ENCODE measurements around the gene USH1C. TPM values are rescaled to one million over a fixed set of nuclear protein-coding genes. Genes with fewer than 3 reads are reported as not detected.

USH1C gene
- total RNA-seq, 2 experiments from 2014 or later = not detected

- H3K4me3 Mint-ChIP-seq = no peak overlapping the region
- ChIA-PET POLR2A (interaction anchor here (1.1 kb wide), 1 partner anchor 138 kb away, joined by 3 read pairs; no protein-coding TSS in a partner anchor), CTCF (interaction anchor here (0.9 kb wide), 1 partner anchor 11 kb away, joined by 3 read pairs; no protein-coding TSS in a partner anchor)
- ATAC-seq (no peak), DNase-seq (no peak)
- intact Hi-C loops (cut with DNase I, micrococcal nuclease) = no loop called here
- H3K36me3 Mint-ChIP-seq (ENCODE audit: low read depth) = no peaks in the 10 kb centered on the region
- H3K4me1 Mint-ChIP-seq = no peaks in the 10 kb centered on the region
- H3K27me3 Mint-ChIP-seq = peaks cover 4% of the 10 kb centered on the region
- no peak overlapping the region for H3K27ac Mint-ChIP-seq
- no peaks in the 10 kb centered on the region for H3K9me3 Mint-ChIP-seq (ENCODE audit: low read depth)
These were observed 47.8 kb downstream of the USH1C start for GRCh38 chr11:17496406-17496805.

- no peak for DNase-seq
- intact Hi-C loops (cut with DNase I, micrococcal nuclease) = no loop called here
- H3K4me3 Mint-ChIP-seq = no peak overlapping the region
- no peaks in the 10 kb centered on the region for H3K36me3 Mint-ChIP-seq (ENCODE audit: low read depth)
- H3K9me3 Mint-ChIP-seq (ENCODE audit: low read depth) = no peaks in the 10 kb centered on the region
- ATAC-seq = no peak
- ChIA-PET POLR2A (no interaction called here), CTCF (interaction anchor here (0.6 to 1.5 kb wide), 6 partner anchors 11 to 264 kb away, joined by 3 to 4 read pairs (median 3); no protein-coding TSS in a partner anchor)
- no peak overlapping the region for H3K27ac Mint-ChIP-seq
- H3K27me3 Mint-ChIP-seq = peaks cover 8% of the 10 kb centered on the region
- H3K4me1 Mint-ChIP-seq = no peaks in the 10 kb centered on the region
These were observed 50.2 kb downstream of the USH1C start for GRCh38 chr11:17494019-17494418.

GRCh38 chr11:17490938-17491337, 53.3 kb downstream of the USH1C start:
- ATAC-seq (no peak), DNase-seq (no peak)
- ChIA-PET CTCF (interaction anchor here (0.7 kb wide), 1 partner anchor 105 kb away, joined by 4 read pairs; no protein-coding TSS in a partner anchor), POLR2A (no interaction called here)
- Mint-ChIP-seq H3K36me3 (ENCODE audit: low read depth) (no peaks in the 10 kb centered on the region), H3K9me3 (ENCODE audit: low read depth) (no peaks in the 10 kb centered on the region), H3K4me3 (no peak overlapping the region), H3K27me3 (peaks cover 11% of the 10 kb centered on the region), H3K4me1 (no peaks in the 10 kb centered on the region), H3K27ac (no peak overlapping the region)
- intact Hi-C loops (cut with DNase I, micrococcal nuclease) = no loop called here

GRCh38 chr11:17490232-17490631, 54.0 kb downstream of the USH1C start:
- no peaks in the 10 kb centered on the region for H3K36me3 Mint-ChIP-seq (ENCODE audit: low read depth)
- H3K27ac Mint-ChIP-seq = no peak overlapping the region
- no peaks in the 10 kb centered on the region for H3K9me3 Mint-ChIP-seq (ENCODE audit: low read depth)
- H3K27me3 Mint-ChIP-seq = peaks cover 11% of the 10 kb centered on the region
- no peak for ATAC-seq
- ChIA-PET CTCF (interaction anchor here (0.7 kb wide), 1 partner anchor 104 kb away, joined by 4 read pairs; no protein-coding TSS in a partner anchor), POLR2A (no interaction called here)
- intact Hi-C loops (cut with DNase I, micrococcal nuclease) = no loop called here
- H3K4me3 Mint-ChIP-seq = no peak overlapping the region
- no peak for DNase-seq
- H3K4me1 Mint-ChIP-seq = no peaks in the 10 kb centered on the region

GRCh38 chr11:17489751-17490150, 54.5 kb downstream of the USH1C start:
- no peak for ATAC-seq
- no peak for DNase-seq
- H3K27ac Mint-ChIP-seq = no peak overlapping the region
- no peak overlapping the region for H3K4me3 Mint-ChIP-seq
- H3K27me3 Mint-ChIP-seq = peaks cover 11% of the 10 kb centered on the region
- no peaks in the 10 kb centered on the region for H3K9me3 Mint-ChIP-seq (ENCODE audit: low read depth)
- ChIA-PET CTCF (interaction anchor here (0.5 to 0.8 kb wide), 3 partner anchors 14 to 283 kb away, joined by 3 read pairs; no protein-coding TSS in a partner anchor), POLR2A (no interaction called here)
- intact Hi-C loops (cut with DNase I, micrococcal nuclease) = no loop called here
- no peaks in the 10 kb centered on the region for H3K4me1 Mint-ChIP-seq
- H3K36me3 Mint-ChIP-seq (ENCODE audit: low read depth) = no peaks in the 10 kb centered on the region

GRCh38 chr11:17488563-17488962, 55.7 kb downstream of the USH1C start:
- no peaks in the 10 kb centered on the region for H3K36me3 Mint-ChIP-seq (ENCODE audit: low read depth)

GRCh38 chr11:17486646-17487045, 57.6 kb downstream of the USH1C start:
- H3K27ac Mint-ChIP-seq = no peak overlapping the region
- no peak overlapping the region for H3K4me3 Mint-ChIP-seq
- DNase-seq = no peak
- no peak for ATAC-seq
- H3K27me3 Mint-ChIP-seq = peaks cover 13% of the 10 kb centered on the region
- CTCF ChIA-PET = no interaction called here
- intact Hi-C loops (cut with DNase I, micrococcal nuclease) = no loop called here
- H3K4me1 Mint-ChIP-seq = no peaks in the 10 kb centered on the region
- no peaks in the 10 kb centered on the region for H3K36me3 Mint-ChIP-seq (ENCODE audit: low read depth)
- POLR2A ChIA-PET = no interaction called here
- peaks cover 6% of the 10 kb centered on the region for H3K9me3 Mint-ChIP-seq (ENCODE audit: low read depth)

More at GRCh38 chr11:17488563-17488962, 55.7 kb downstream of the USH1C start:
- DNase-seq (no peak), ATAC-seq (no peak)
- Mint-ChIP-seq H3K4me3 (no peak overlapping the region), H3K27me3 (peaks cover 12% of the 10 kb centered on the region), H3K4me1 (no peaks in the 10 kb centered on the region), H3K27ac (no peak overlapping the region), H3K9me3 (ENCODE audit: low read depth) (peaks cover 4% of the 10 kb centered on the region)
- CTCF ChIA-PET = interaction anchor here (0.7 kb wide), 2 partner anchors 81 to 434 kb away, joined by 3 read pairs; no protein-coding TSS in a partner anchor
- intact Hi-C loops (cut with DNase I, micrococcal nuclease) = no loop called here
- POLR2A ChIA-PET = no interaction called here

- intact Hi-C loops (cut with DNase I, micrococcal nuclease) = no loop called here
- Mint-ChIP-seq H3K4me1 (no peaks in the 10 kb centered on the region), H3K9me3 (ENCODE audit: low read depth) (peaks cover 6% of the 10 kb centered on the region), H3K36me3 (ENCODE audit: low read depth) (no peaks in the 10 kb centered on the region), H3K27ac (no peak overlapping the region), H3K4me3 (no peak overlapping the region), H3K27me3 (peaks cover 23% of the 10 kb centered on the region)
- ChIA-PET POLR2A (no interaction called here), CTCF (no interaction called here)
- ATAC-seq (no peak), DNase-seq (no peak)
These were observed 60.7 kb downstream of the USH1C start for GRCh38 chr11:17483505-17483904.

GRCh38 chr11:17481905-17482304, 62.3 kb downstream of the USH1C start:
- peaks cover 33% of the 10 kb centered on the region for H3K27me3 Mint-ChIP-seq
- ATAC-seq (no peak), DNase-seq (no peak)
- H3K27ac Mint-ChIP-seq = no peak overlapping the region
- ChIA-PET POLR2A (no interaction called here), CTCF (interaction anchor here (0.5 kb wide), 1 partner anchor 406 kb away, joined by 3 read pairs; no protein-coding TSS in a partner anchor)
- H3K9me3 Mint-ChIP-seq (ENCODE audit: low read depth) = peaks cover 6% of the 10 kb centered on the region
- no peaks in the 10 kb centered on the region for H3K36me3 Mint-ChIP-seq (ENCODE audit: low read depth)
- intact Hi-C loops (cut with DNase I, micrococcal nuclease) = no loop called here
- no peak overlapping the region for H3K4me3 Mint-ChIP-seq
- H3K4me1 Mint-ChIP-seq = no peaks in the 10 kb centered on the region

- ATAC-seq (no peak), DNase-seq (no peak)
- Mint-ChIP-seq H3K4me3 (no peak overlapping the region), H3K27ac (no peak overlapping the region), H3K9me3 (ENCODE audit: low read depth) (peaks cover 6% of the 10 kb centered on the region), H3K27me3 (peaks cover 53% of the 10 kb centered on the region), H3K36me3 (ENCODE audit: low read depth) (no peaks in the 10 kb centered on the region), H3K4me1 (no peaks in the 10 kb centered on the region)
- ChIA-PET CTCF (no interaction called here), POLR2A (no interaction called here)
- intact Hi-C loops (cut with DNase I, micrococcal nuclease) = no loop called here
These were observed 64.7 kb downstream of the USH1C start for GRCh38 chr11:17479284-17480214.

GRCh38 chr11:17478070-17478469, 66.1 kb downstream of the USH1C start:
- H3K27me3 Mint-ChIP-seq = peaks cover 63% of the 10 kb centered on the region
- H3K36me3 Mint-ChIP-seq (ENCODE audit: low read depth) = no peaks in the 10 kb centered on the region
- no peak overlapping the region for H3K4me3 Mint-ChIP-seq
- H3K9me3 Mint-ChIP-seq (ENCODE audit: low read depth) = no peaks in the 10 kb centered on the region
- POLR2A ChIA-PET = no interaction called here
- H3K27ac Mint-ChIP-seq = no peak overlapping the region
- intact Hi-C loops (cut with DNase I, micrococcal nuclease) = no loop called here
- ATAC-seq (no peak), DNase-seq (no peak)
- CTCF ChIA-PET = interaction anchor here (0.5 to 0.6 kb wide), 2 partner anchors 32 to 247 kb away, joined by 3 read pairs; no protein-coding TSS in a partner anchor
- H3K4me1 Mint-ChIP-seq = no peaks in the 10 kb centered on the region

- Mint-ChIP-seq H3K27ac (no peak overlapping the region), H3K36me3 (ENCODE audit: low read depth) (no peaks in the 10 kb centered on the region), H3K27me3 (peaks cover 67% of the 10 kb centered on the region), H3K9me3 (ENCODE audit: low read depth) (no peaks in the 10 kb centered on the region), H3K4me3 (no peak overlapping the region), H3K4me1 (no peaks in the 10 kb centered on the region)
- CTCF ChIA-PET = interaction anchor here (0.5 to 0.6 kb wide), 2 partner anchors 31 to 109 kb away, joined by 3 read pairs; no protein-coding TSS in a partner anchor
- no peak for ATAC-seq
- intact Hi-C loops (cut with DNase I, micrococcal nuclease) = no loop called here
- no peak for DNase-seq
- POLR2A ChIA-PET = no interaction called here
These were observed 66.9 kb downstream of the USH1C start for GRCh38 chr11:17477361-17477760.

All from activated CD4-positive, alpha-beta T cell treated with anti-CD3 and anti-CD28 coated beads for 36 hours (primary cell).